HepG2 (cell line): Measurements from ENCODE around the gene AARSD1. TPM values are rescaled to one million over a fixed set of nuclear protein-coding genes. Genes with fewer than 3 reads are reported as not detected.

Experiments used
- CEBPZ ChIP-seq: IDR thresholded peaks from 2 replicates; pipeline ENCODE4 v1.6.1; 2012; ENCODE audit warnings: low read length, improper control_type of control experiment
- DPF2 ChIP-seq: sonication (generic); formaldehyde crosslinking; IDR thresholded peaks from 2 replicates; pipeline ENCODE4 v1.4.0; 2020; ENCODE audit warnings: mild to moderate bottlenecking, low read depth, missing genetic modification reagents, borderline replicate concordance
- EEA1 ChIP-seq: sonication (generic); formaldehyde crosslinking; IDR thresholded peaks from 2 replicates; pipeline ENCODE4 v1.5.1; 2020; ENCODE audit warnings: mild to moderate bottlenecking, missing genetic modification reagents, borderline replicate concordance
- GABPA ChIP-seq, 2 experiments: IDR thresholded peaks; 2 replicates each; pipeline ENCODE4 v1.6.1; 2011 to 2016; ENCODE audit warnings: low read depth in 2 of 2, low read length in 1 of 2, missing biosample characterization in 1 of 2, missing genetic modification characterization in 1 of 2
- MXD4 ChIP-seq: IDR thresholded peaks from 2 replicates; pipeline ENCODE4 v1.6.1; 2016; ENCODE audit warnings: mild to moderate bottlenecking, missing biosample characterization, missing genetic modification reagents
- MYNN ChIP-seq: sonication (generic); formaldehyde crosslinking; IDR thresholded peaks from 2 replicates; pipeline ENCODE4 v1.4.0; 2020; ENCODE audit warnings: mild to moderate bottlenecking, low read depth, missing genetic modification reagents
- NR2F6 ChIP-seq, 2 experiments: IDR thresholded peaks; 2 replicates each; pipeline ENCODE4 v1.6.1; 2016; ENCODE audit warnings: antibody characterized with exemption in 1 of 2, mild to moderate bottlenecking in 1 of 2
- PITX1 ChIP-seq: sonication (generic); formaldehyde crosslinking; IDR thresholded peaks from 2 replicates; pipeline ENCODE4 v1.5.1; 2020; ENCODE audit warnings: mild to moderate bottlenecking, missing genetic modification reagents
- POLR2A ChIP-seq, 2 experiments: IDR thresholded peaks; 2 replicates each; pipeline ENCODE4 v1.6.1; 2011; ENCODE audit warnings: low read depth in 2 of 2, low read length in 2 of 2, mild to moderate bottlenecking in 1 of 2, moderate library complexity in 1 of 2; ENCODE audit not compliant: insufficient read depth in 1 of 2
- SNAI1 ChIP-seq: sonication (generic); formaldehyde crosslinking; IDR thresholded peaks from 2 replicates; pipeline ENCODE4 v1.5.0; 2020; ENCODE audit warnings: mild to moderate bottlenecking, missing genetic modification reagents, borderline replicate concordance
- SP1 ChIP-seq, 2 experiments: fragments of 450-650 bp in 1 of 2; sonication (generic) in 1 of 2; formaldehyde crosslinking in 1 of 2; IDR thresholded peaks; 2 replicates each; pipeline versions ENCODE4 v1.4.0 to v1.6.1; 2016 to 2020; ENCODE audit warnings: missing genetic modification reagents in 1 of 2
- STAT6 ChIP-seq: sonication (generic); formaldehyde crosslinking; IDR thresholded peaks from 2 replicates; pipeline ENCODE4 v1.4.0; 2020; ENCODE audit warnings: missing genetic modification reagents, mild to moderate bottlenecking, borderline replicate concordance
- YEATS4 ChIP-seq: sonication (generic); formaldehyde crosslinking; IDR thresholded peaks from 2 replicates; pipeline ENCODE4 v1.4.0; 2020; ENCODE audit warnings: missing genetic modification reagents, borderline replicate concordance
- ZBTB34 ChIP-seq: sonication (generic); formaldehyde crosslinking; IDR thresholded peaks from 2 replicates; pipeline ENCODE4 v1.8.0; 2022; ENCODE audit warnings: mild to moderate bottlenecking, missing genetic modification reagents
- ZBTB7A ChIP-seq: sonication (generic); formaldehyde crosslinking; IDR thresholded peaks from 2 replicates; pipeline ENCODE4 v1.8.0; 2022; ENCODE audit warnings: mild to moderate bottlenecking, missing genetic modification reagents
- ZNF776 ChIP-seq: sonication (generic); formaldehyde crosslinking; IDR thresholded peaks from 2 replicates; pipeline ENCODE4 v1.4.0; 2020; ENCODE audit warnings: mild to moderate bottlenecking, missing genetic modification reagents
- ZNF777 ChIP-seq: sonication (generic); formaldehyde crosslinking; IDR thresholded peaks from 2 replicates; pipeline ENCODE4 v1.4.0; 2020; ENCODE audit warnings: missing genetic modification reagents
- polyA plus RNA-seq, 8 experiments: library from polyadenylated mRNA; depleted of rRNA in 3 of 8; stranded (reverse) in 7 of 8; unstranded in 1 of 8; fragments of >200 nt; fragmentation: Illumina TruSeq in 4 of 8; extraction: Trizol in 4 of 8; gene quantifications; 2 replicates each; pipeline versions ENCODE4 v1.2.1 to v1.2.3, GENCODE V29; 2011 to 2016; ENCODE audit warnings: low read depth in 4 of 8, missing spikeins in 1 of 8, mixed read lengths in 1 of 8; ENCODE audit not compliant: insufficient read depth in 1 of 8
- total RNA-seq, 5 experiments: library from RNA; depleted of rRNA; stranded (reverse); fragments of >200 nt; fragmentation: Illumina TruSeq; extraction: Trizol; gene quantifications; 2 replicates each; pipeline ENCODE4 v1.2.3, GENCODE V29; 2016; ENCODE audit warnings: low read depth in 1 of 5

The AARSD1 gene
- total and polyA plus RNA-seq, 2 of the 13 experiments (the other 11 are each of a cell fraction or from before 2014, with no cell fraction given): 24.7 to 29.3 TPM

- TF ChIP-seq MYNN (no peak), EEA1 (CRISPR knock-in tag) (0 out of 2 replicates have a peak, but pooled peaks have one; percentile 27), ZNF776 (CRISPR knock-in tag) (0 out of 2 replicates have a peak, but pooled peaks have one; percentile 76), SP1 (IDR thresholded peaks at IDR 0.05) (no peak), SP1 (CRISPR knock-in tag; IDR thresholded peaks at IDR 0.05) (0 out of 2 replicates have a peak, but pooled peaks have one; percentile 12), YEATS4 (CRISPR knock-in tag) (peak; percentile 4; the same call in 1 of the 2 replicates), MXD4 (no peak; the same call in 1 of the 2 replicates), ZBTB7A (CRISPR knock-in tag) (0 out of 2 replicates have a peak, but pooled peaks have one; percentile 28), POLR2A (IDR thresholded peaks at IDR 0.05; ENCODE audit: insufficient read depth in 1 of 2, low read depth in 2 of 2, low read length in 2 of 2) (peak; percentile 51 to 57; a peak in 2 of 4 replicates), SNAI1 (peak; percentile 53; the same call in 1 of the 2 replicates), DPF2 (no peak), ZBTB34 (CRISPR knock-in tag) (0 out of 2 replicates have a peak, but pooled peaks have one; percentile 43), ZNF777 (CRISPR knock-in tag) (peak; percentile 24; the same call in 1 of the 2 replicates), PITX1 (no peak), GABPA (IDR thresholded peaks at IDR 0.05; ENCODE audit: low read depth, low read length) (peak; percentile 62), GABPA (CRISPR knock-in tag; IDR thresholded peaks at IDR 0.05; ENCODE audit: low read depth) (peak; percentile 77), STAT6 (CRISPR knock-in tag) (no peak), NR2F6 (IDR thresholded peaks at IDR 0.05) (no peak), NR2F6 (CRISPR knock-in tag; IDR thresholded peaks at IDR 0.05) (0 out of 2 replicates have a peak, but pooled peaks have one; percentile 5), CEBPZ (no peak)
These were observed 15.4 kb upstream of the AARSD1 start, which contains the start of gene PTGES3L (continued) for GRCh38 chr17:42979511-42980273.
